Measurements from ENCODE around the gene NHERF1. TPM values are rescaled to one million over a fixed set of nuclear protein-coding genes. Genes with fewer than 3 reads are reported as not detected.
A peak's percentile ranks its signal among the peaks of the same experiment; 100 is the strongest.

Gene NHERF1
- total and polyA plus RNA-seq, 2 of the 13 experiments (the other 11 are each of a cell fraction or from before 2014, with no cell fraction given), result 169 to 269 TPM

GRCh38 chr17:74770498-74771318 lies 22.3 kb downstream of the NHERF1 start (continued):
- TF ChIP-seq NR1H2 (CRISPR knock-in tag; IDR thresholded peaks at IDR 0.05; ENCODE audit: borderline replicate concordance, low read depth) (no peak), TEAD2 (CRISPR knock-in tag; IDR thresholded peaks at IDR 0.05) (no peak), ZNF792 (CRISPR knock-in tag; IDR thresholded peaks at IDR 0.05) (peak; percentile 60; the same call in 1 of the 2 replicates), ZBTB7A (CRISPR knock-in tag; IDR thresholded peaks at IDR 0.05) (no peak), GATAD2A (CRISPR knock-in tag; IDR thresholded peaks at IDR 0.05) (peak; percentile 82), MTA1 (CRISPR knock-in tag; IDR thresholded peaks at IDR 0.05; ENCODE audit: borderline replicate concordance) (no peak), NCOA2 (CRISPR knock-in tag; IDR thresholded peaks at IDR 0.05) (peak; percentile 34; the same call in 1 of the 2 replicates), ZNF280D (CRISPR knock-in tag; IDR thresholded peaks at IDR 0.05) (0 out of 2 replicates have a peak, but pooled peaks have one; percentile 26), NR2F2 (IDR thresholded peaks at IDR 0.05; ENCODE audit: borderline replicate concordance, low read depth) (peak; percentile 25; the same call in 1 of the 2 replicates), KLF6 (CRISPR knock-in tag; IDR thresholded peaks at IDR 0.05) (peak; percentile 34; the same call in 1 of the 2 replicates), ZNF281 (CRISPR knock-in tag; IDR thresholded peaks at IDR 0.05; ENCODE audit: borderline replicate concordance) (peak; percentile 68; the same call in 1 of the 2 replicates), ZNF30 (CRISPR knock-in tag; IDR thresholded peaks at IDR 0.05) (no peak), HOXA5 (CRISPR knock-in tag; IDR thresholded peaks at IDR 0.05) (no peak), PRDM10 (CRISPR knock-in tag; IDR thresholded peaks at IDR 0.05; ENCODE audit: low read depth) (peak; percentile 69; the same call in 1 of the 2 replicates), YY1 (IDR thresholded peaks at IDR 0.05; ENCODE audit: insufficient read depth, insufficient replicate concordance, low read depth, low read length) (peak; percentile 35), PHF5A (CRISPR knock-in tag; IDR thresholded peaks at IDR 0.05; ENCODE audit: low read depth, unreplicated experiment) (no peak), CBFB (CRISPR knock-in tag; IDR thresholded peaks at IDR 0.05) (peak; percentile 39; the same call in 1 of the 2 replicates), AGO1 (IDR thresholded peaks at IDR 0.05; ENCODE audit: low read depth, low read length, poor library complexity, severe bottlenecking) (peak; percentile 83), ZNF749 (CRISPR knock-in tag; IDR thresholded peaks at IDR 0.05; ENCODE audit: borderline replicate concordance) (no peak), FOXA3 (CRISPR knock-in tag; IDR thresholded peaks at IDR 0.05) (peak; percentile 56; the same call in 1 of the 2 replicates)
